ENCODE measurements around the gene RRP12.
"Not testable (repeated sequence)": the region's sequence is repeated elsewhere in the genome, so short reads cannot be mapped to it uniquely, and the experiment has no call there.

RRP12 gene

GRCh38 chr10:97425964-97426775 lies 25.0 kb upstream of the RRP12 start, which contains the start of gene PGAM1:
TSS of gene PGAM1 (plus strand) at chr10:97426191. CDS start at chr10:97426308, 117 bp downstream.
- Histone ChIP-seq H3K36me3 (ENCODE audit: insufficient read depth, low read length) (peaks cover 11% of the 10 kb centered on the region), H3K9me3 (ENCODE audit: low read length) (no peaks in the 10 kb centered on the region), H3K4me3 (ENCODE audit: low read length) (peak within 1 kb of the TSS; percentile 92), H2AFZ (ENCODE audit: low read depth, low read length) (peak within 1 kb of the TSS; percentile 65), H3K4me1 (ENCODE audit: insufficient read depth, low read length) (peaks cover 27% of the 10 kb centered on the region), H3K27me3 (ENCODE audit: insufficient read depth, low read length) (no peaks in the 10 kb centered on the region)

GRCh38 chr10:97423757-97424098 lies 22.6 kb upstream of the RRP12 start:
- H3K36me3 ChIP-seq (ENCODE audit: insufficient read depth, low read length); H3K4me3 ChIP-seq (ENCODE audit: low read length); H3K9me3 ChIP-seq (ENCODE audit: low read length); H3K27me3 ChIP-seq (ENCODE audit: insufficient read depth, low read length); H2AFZ ChIP-seq (ENCODE audit: low read depth, low read length): not testable (repeated sequence)
- peaks cover 23% of the 10 kb centered on the region for H3K4me1 ChIP-seq (ENCODE audit: insufficient read depth, low read length)

GRCh38 chr10:97416565-97416964 lies 15.4 kb upstream of the RRP12 start:
- H3K9me3 ChIP-seq (ENCODE audit: low read length) = no peaks in the 10 kb centered on the region
- H3K36me3 ChIP-seq (ENCODE audit: insufficient read depth, low read length) = no peaks in the 10 kb centered on the region
- H2AFZ ChIP-seq (ENCODE audit: low read depth, low read length) = no peak overlapping the region
- no peaks in the 10 kb centered on the region for H3K27me3 ChIP-seq (ENCODE audit: insufficient read depth, low read length)
- H3K4me3 ChIP-seq (ENCODE audit: low read length) = no peak overlapping the region
- H3K4me1 ChIP-seq (ENCODE audit: insufficient read depth, low read length) = peaks cover 8% of the 10 kb centered on the region

GRCh38 chr10:97412891-97413304 lies 11.8 kb upstream of the RRP12 start:
- Histone ChIP-seq H3K36me3 (ENCODE audit: insufficient read depth, low read length) (no peaks in the 10 kb centered on the region), H3K27me3 (ENCODE audit: insufficient read depth, low read length) (no peaks in the 10 kb centered on the region), H3K4me1 (ENCODE audit: insufficient read depth, low read length) (peaks cover 8% of the 10 kb centered on the region), H3K4me3 (ENCODE audit: low read length) (no peak overlapping the region), H3K9me3 (ENCODE audit: low read length) (no peaks in the 10 kb centered on the region), H2AFZ (ENCODE audit: low read depth, low read length) (no peak overlapping the region)

GRCh38 chr10:97411406-97411805 lies 10.3 kb upstream of the RRP12 start:
- Histone ChIP-seq H3K27me3 (ENCODE audit: insufficient read depth, low read length) (no peaks in the 10 kb centered on the region), H3K36me3 (ENCODE audit: insufficient read depth, low read length) (no peaks in the 10 kb centered on the region), H3K9me3 (ENCODE audit: low read length) (no peaks in the 10 kb centered on the region), H2AFZ (ENCODE audit: low read depth, low read length) (no peak overlapping the region), H3K4me1 (ENCODE audit: insufficient read depth, low read length) (peaks cover 8% of the 10 kb centered on the region), H3K4me3 (ENCODE audit: low read length) (no peak overlapping the region)

GRCh38 chr10:97408496-97408992 lies 7.4 kb upstream of the RRP12 start:
- Histone ChIP-seq H2AFZ (ENCODE audit: low read depth, low read length) (no peak overlapping the region), H3K27me3 (ENCODE audit: insufficient read depth, low read length) (no peaks in the 10 kb centered on the region), H3K4me1 (ENCODE audit: insufficient read depth, low read length) (peaks cover under 1% of the 10 kb centered on the region), H3K36me3 (ENCODE audit: insufficient read depth, low read length) (no peaks in the 10 kb centered on the region), H3K9me3 (ENCODE audit: low read length) (no peaks in the 10 kb centered on the region), H3K4me3 (ENCODE audit: low read length) (no peak overlapping the region)

- Histone ChIP-seq H3K36me3 (ENCODE audit: insufficient read depth, low read length) (no peaks in the 10 kb centered on the region), H3K4me1 (ENCODE audit: insufficient read depth, low read length) (no peaks in the 10 kb centered on the region), H3K27me3 (ENCODE audit: insufficient read depth, low read length) (no peaks in the 10 kb centered on the region), H3K9me3 (ENCODE audit: low read length) (no peaks in the 10 kb centered on the region), H3K4me3 (ENCODE audit: low read length) (no peak overlapping the region), H2AFZ (ENCODE audit: low read depth, low read length) (no peak overlapping the region)
Measured at GRCh38 chr10:97407952-97408248, 6.8 kb upstream of the RRP12 start.

GRCh38 chr10:97407211-97407951 lies 6.2 kb upstream of the RRP12 start:
- Histone ChIP-seq H2AFZ (ENCODE audit: low read depth, low read length) (no peak overlapping the region), H3K4me1 (ENCODE audit: insufficient read depth, low read length) (no peaks in the 10 kb centered on the region), H3K36me3 (ENCODE audit: insufficient read depth, low read length) (no peaks in the 10 kb centered on the region), H3K27me3 (ENCODE audit: insufficient read depth, low read length) (no peaks in the 10 kb centered on the region), H3K9me3 (ENCODE audit: low read length) (no peaks in the 10 kb centered on the region), H3K4me3 (ENCODE audit: low read length) (peak overlapping the region; percentile 22)

GRCh38 chr10:97406483-97406882 lies 5.3 kb upstream of the RRP12 start:
- H2AFZ ChIP-seq (ENCODE audit: low read depth, low read length) = not testable (repeated sequence)

GRCh38 chr10:97406064-97406463 lies 4.9 kb upstream of the RRP12 start:
- H3K27me3 ChIP-seq (ENCODE audit: insufficient read depth, low read length) = no peaks in the 10 kb centered on the region
- H3K36me3 ChIP-seq (ENCODE audit: insufficient read depth, low read length) = no peaks in the 10 kb centered on the region
- no peaks in the 10 kb centered on the region for H3K9me3 ChIP-seq (ENCODE audit: low read length)
- H3K4me1 ChIP-seq (ENCODE audit: insufficient read depth, low read length) = no peaks in the 10 kb centered on the region
- H2AFZ ChIP-seq (ENCODE audit: low read depth, low read length) = no peak overlapping the region
- no peak overlapping the region for H3K4me3 ChIP-seq (ENCODE audit: low read length)

More at GRCh38 chr10:97406483-97406882, 5.3 kb upstream of the RRP12 start:
- H3K27me3 ChIP-seq (ENCODE audit: insufficient read depth, low read length); H3K4me3 ChIP-seq (ENCODE audit: low read length); H3K4me1 ChIP-seq (ENCODE audit: insufficient read depth, low read length); H3K36me3 ChIP-seq (ENCODE audit: insufficient read depth, low read length); H3K9me3 ChIP-seq (ENCODE audit: low read length): not testable (repeated sequence)

GRCh38 chr10:97404044-97404443 lies 2.9 kb upstream of the RRP12 start:
- no peak overlapping the region for H3K4me3 ChIP-seq (ENCODE audit: low read length)
- no peaks in the 10 kb centered on the region for H3K27me3 ChIP-seq (ENCODE audit: insufficient read depth, low read length)
- no peaks in the 10 kb centered on the region for H3K9me3 ChIP-seq (ENCODE audit: low read length)
- H3K4me1 ChIP-seq (ENCODE audit: insufficient read depth, low read length) = peaks cover 8% of the 10 kb centered on the region
- no peak overlapping the region for H2AFZ ChIP-seq (ENCODE audit: low read depth, low read length)
- H3K36me3 ChIP-seq (ENCODE audit: insufficient read depth, low read length) = no peaks in the 10 kb centered on the region

GRCh38 chr10:97401455-97401919 lies 347 bp upstream of the RRP12 start:
- peaks cover 5% of the 10 kb centered on the region for H3K36me3 ChIP-seq (ENCODE audit: insufficient read depth, low read length)
- no peaks in the 10 kb centered on the region for H3K9me3 ChIP-seq (ENCODE audit: low read length)
- peak overlapping the region; percentile 77 for H3K4me3 ChIP-seq (ENCODE audit: low read length)

GRCh38 chr10:97399843-97400545 lies 1.1 kb downstream of the RRP12 start:
- Histone ChIP-seq H3K9me3 (ENCODE audit: low read length) (no peaks in the 10 kb centered on the region), H2AFZ (ENCODE audit: low read depth, low read length) (peak overlapping the region; percentile 74), H3K36me3 (ENCODE audit: insufficient read depth, low read length) (peaks cover 14% of the 10 kb centered on the region), H3K4me3 (ENCODE audit: low read length) (peak overlapping the region; percentile 77), H3K4me1 (ENCODE audit: insufficient read depth, low read length) (peaks cover 8% of the 10 kb centered on the region), H3K27me3 (ENCODE audit: insufficient read depth, low read length) (no peaks in the 10 kb centered on the region)

More at GRCh38 chr10:97401455-97401919, 347 bp upstream of the RRP12 start:
- Histone ChIP-seq H2AFZ (ENCODE audit: low read depth, low read length) (peak overlapping the region; percentile 74), H3K4me1 (ENCODE audit: insufficient read depth, low read length) (peaks cover 8% of the 10 kb centered on the region), H3K27me3 (ENCODE audit: insufficient read depth, low read length) (no peaks in the 10 kb centered on the region)
